Activated B cell treated with CpG ODN at 0.5 μM for 24 hours (primary cell): Measurements from ENCODE around the gene CDK17. TPM values are rescaled to one million over a fixed set of nuclear protein-coding genes. Genes with fewer than 3 reads are reported as not detected.

Experiments
- ATAC-seq: fragments of 200-7000 bp; cut with Tn5 transposase; one replicate; pipeline ENCODE4 v1.10.0; 2021; ENCODE audit warnings: low read depth, mild to moderate bottlenecking, moderate library complexity
- CTCF ChIA-PET: fragments of 350-600 bp; sonication (Branson Sonifier 250); formaldehyde crosslinking; loops from one replicate; lab custom pipeline; 2021; ENCODE audit warnings: antibody characterized with exemption; lab: Charles Lee
- POLR2A ChIA-PET: fragments of 350-600 bp; sonication (Branson Sonifier 250); formaldehyde crosslinking; loops from one replicate; lab custom pipeline; 2021; ENCODE audit warnings: antibody characterized with exemption; lab: Charles Lee
- DNase-seq: peaks from one replicate; pipeline ENCODE4 v3.0.0; 2022
- H3K27ac Mint-ChIP-seq: one replicate; pipeline ENCODE4 v1.8.0; 2020; ENCODE audit warnings: mixed read lengths
- H3K27me3 Mint-ChIP-seq: one replicate; pipeline ENCODE4 v1.8.0; 2021; ENCODE audit warnings: mixed read lengths
- H3K36me3 Mint-ChIP-seq: one replicate; pipeline ENCODE4 v1.8.0; 2021; ENCODE audit warnings: low read depth, mixed read lengths
- H3K4me1 Mint-ChIP-seq: one replicate; pipeline ENCODE4 v1.8.0; 2021; ENCODE audit warnings: mixed read lengths
- H3K4me3 Mint-ChIP-seq: one replicate; pipeline ENCODE4 v1.8.0; 2020; ENCODE audit warnings: mild to moderate bottlenecking, mixed read lengths
- H3K9me3 Mint-ChIP-seq: one replicate; pipeline ENCODE4 v1.8.0; 2020; ENCODE audit warnings: mixed read lengths
- intact Hi-C: fragments of 100-400 bp; cut with micrococcal nuclease; formaldehyde crosslinking; loops from one replicate; pipeline ENCODE4 v1.15.1; 2024
- total RNA-seq: library from RNA; stranded (reverse); gene quantifications from 2 replicates; pipeline ENCODE4 v1.2.3, GENCODE V29; 2022
- TF ChIP-seq, protein P1 (sequence below): fragments of 200-600 bp; IDR thresholded peaks from one replicate; pipeline ENCODE4 v1.8.0; 2022; ENCODE audit warnings: antibody characterized with exemption, mild to moderate bottlenecking

The CDK17 gene
- total RNA-seq, 1 donor from 2014 or later, result 57.3 TPM

DNA sequence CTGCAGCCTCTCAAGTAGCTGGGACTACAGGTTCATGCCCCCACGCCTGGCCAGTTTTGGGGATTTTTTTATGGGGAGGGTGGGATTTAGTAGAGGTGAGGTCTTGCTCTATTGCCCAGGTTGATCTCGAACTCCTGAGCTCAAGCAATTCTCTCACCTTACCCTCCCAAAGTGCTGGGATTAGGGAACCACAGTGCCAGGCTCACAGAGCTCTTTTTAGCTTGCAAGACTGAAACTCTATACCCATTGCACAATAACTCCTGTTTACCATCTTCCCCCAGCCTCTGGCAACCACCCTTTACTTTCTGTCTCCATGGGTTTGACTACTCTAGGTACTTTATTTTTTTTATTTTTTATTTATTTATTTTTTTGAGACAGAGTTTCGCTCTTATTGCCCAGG, 25.7 kb upstream of the CDK17 start:
- Mint-ChIP-seq H3K27me3 (no peaks in the 10 kb centered on the region), H3K27ac (no peak overlapping the region), H3K4me3 (no peak overlapping the region), H3K9me3 (no peaks in the 10 kb centered on the region), H3K4me1 (peaks cover 6% of the 10 kb centered on the region), H3K36me3 (no peaks in the 10 kb centered on the region)
- CTCF ChIA-PET, result no interaction called here
- intact Hi-C loops, result no loop called here
- DNase-seq (no peak), ATAC-seq (no peak)
- TF ChIP-seq, protein P1, sequence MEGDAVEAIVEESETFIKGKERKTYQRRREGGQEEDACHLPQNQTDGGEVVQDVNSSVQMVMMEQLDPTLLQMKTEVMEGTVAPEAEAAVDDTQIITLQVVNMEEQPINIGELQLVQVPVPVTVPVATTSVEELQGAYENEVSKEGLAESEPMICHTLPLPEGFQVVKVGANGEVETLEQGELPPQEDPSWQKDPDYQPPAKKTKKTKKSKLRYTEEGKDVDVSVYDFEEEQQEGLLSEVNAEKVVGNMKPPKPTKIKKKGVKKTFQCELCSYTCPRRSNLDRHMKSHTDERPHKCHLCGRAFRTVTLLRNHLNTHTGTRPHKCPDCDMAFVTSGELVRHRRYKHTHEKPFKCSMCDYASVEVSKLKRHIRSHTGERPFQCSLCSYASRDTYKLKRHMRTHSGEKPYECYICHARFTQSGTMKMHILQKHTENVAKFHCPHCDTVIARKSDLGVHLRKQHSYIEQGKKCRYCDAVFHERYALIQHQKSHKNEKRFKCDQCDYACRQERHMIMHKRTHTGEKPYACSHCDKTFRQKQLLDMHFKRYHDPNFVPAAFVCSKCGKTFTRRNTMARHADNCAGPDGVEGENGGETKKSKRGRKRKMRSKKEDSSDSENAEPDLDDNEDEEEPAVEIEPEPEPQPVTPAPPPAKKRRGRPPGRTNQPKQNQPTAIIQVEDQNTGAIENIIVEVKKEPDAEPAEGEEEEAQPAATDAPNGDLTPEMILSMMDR, result no peak
- POLR2A ChIA-PET, result interaction anchor here (0.6 kb wide), 1 partner anchor 19 kb away, joined by 4 read pairs; no protein-coding TSS in a partner anchor

DNA sequence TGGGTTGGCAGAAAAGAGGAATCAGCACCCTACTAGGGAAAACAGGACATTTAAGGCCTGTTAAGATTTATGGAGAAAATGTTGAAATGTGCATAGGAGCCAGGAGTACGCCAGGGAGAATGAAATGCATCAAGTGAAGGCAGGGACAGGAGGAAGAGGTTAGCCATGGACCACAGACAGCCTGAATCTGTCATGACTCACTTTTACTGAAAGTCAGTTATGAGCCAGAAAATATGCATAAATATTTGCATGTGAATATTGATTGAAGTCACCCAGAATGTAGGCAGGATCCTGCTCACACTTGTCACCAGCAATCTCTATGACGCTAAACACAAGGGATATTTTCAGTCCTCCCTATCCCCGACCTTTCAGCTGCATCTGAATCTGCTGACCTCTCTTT, 25.1 kb upstream of the CDK17 start:
- H3K4me3 Mint-ChIP-seq, result no peak overlapping the region
- ATAC-seq (peak; percentile 56), DNase-seq (no peak)
- ChIA-PET CTCF (no interaction called here), POLR2A (no interaction called here)
- H3K36me3 Mint-ChIP-seq, result no peaks in the 10 kb centered on the region
- H3K9me3 Mint-ChIP-seq, result no peaks in the 10 kb centered on the region
- TF ChIP-seq, protein P1, result no peak
- no peaks in the 10 kb centered on the region for H3K27me3 Mint-ChIP-seq
- intact Hi-C loops, result no loop called here
- peaks cover 12% of the 10 kb centered on the region for H3K4me1 Mint-ChIP-seq
- no peak overlapping the region for H3K27ac Mint-ChIP-seq

DNA sequence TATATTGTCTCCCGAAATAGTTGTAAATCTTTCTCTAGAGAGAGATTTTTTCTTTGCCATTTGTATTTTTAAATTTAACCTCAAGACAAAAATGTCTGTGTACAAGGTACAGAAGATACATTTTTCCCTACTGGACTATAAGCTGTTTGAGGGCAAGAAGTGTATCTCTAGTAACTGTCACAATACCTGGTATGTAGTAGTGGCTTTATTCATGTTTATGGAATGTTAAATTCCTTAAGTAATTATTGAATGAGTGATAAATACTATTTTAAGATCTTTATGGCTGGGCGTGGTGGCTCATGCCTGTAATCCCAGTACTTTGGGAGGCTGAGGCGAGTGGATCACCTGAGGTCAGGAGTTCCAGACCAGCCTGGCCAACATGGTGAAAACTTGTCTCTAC, 24.4 kb upstream of the CDK17 start:
- H3K4me3 Mint-ChIP-seq, result no peak overlapping the region
- POLR2A ChIA-PET, result no interaction called here
- no peaks in the 10 kb centered on the region for H3K27me3 Mint-ChIP-seq
- no peak overlapping the region for H3K27ac Mint-ChIP-seq
- H3K36me3 Mint-ChIP-seq, result no peaks in the 10 kb centered on the region
- intact Hi-C loops, result no loop called here
- DNase-seq (no peak), ATAC-seq (no peak)
- H3K4me1 Mint-ChIP-seq, result peaks cover 19% of the 10 kb centered on the region
- CTCF ChIA-PET, result no interaction called here
- TF ChIP-seq, protein P1, result no peak
- no peaks in the 10 kb centered on the region for H3K9me3 Mint-ChIP-seq

DNA sequence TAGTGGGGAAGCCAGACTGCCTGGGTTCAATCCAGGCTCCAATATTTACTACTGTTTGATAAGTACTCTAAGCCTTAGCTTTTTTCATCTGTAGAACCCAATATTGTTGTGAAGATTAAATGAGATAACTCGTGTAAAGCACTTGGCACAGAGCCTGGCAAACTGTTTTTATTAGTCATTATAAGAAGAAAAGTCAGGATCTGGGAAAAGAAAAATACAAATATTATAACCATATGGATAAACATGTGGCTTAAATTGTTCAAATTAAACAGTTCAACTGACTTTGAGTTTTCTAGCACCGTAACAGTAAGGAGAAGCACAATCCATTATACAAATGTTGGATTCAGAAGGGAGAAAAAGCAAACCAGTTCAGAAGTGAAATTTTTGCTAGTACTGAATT, 22.0 kb upstream of the CDK17 start:
- DNase-seq, result no peak

DNA sequence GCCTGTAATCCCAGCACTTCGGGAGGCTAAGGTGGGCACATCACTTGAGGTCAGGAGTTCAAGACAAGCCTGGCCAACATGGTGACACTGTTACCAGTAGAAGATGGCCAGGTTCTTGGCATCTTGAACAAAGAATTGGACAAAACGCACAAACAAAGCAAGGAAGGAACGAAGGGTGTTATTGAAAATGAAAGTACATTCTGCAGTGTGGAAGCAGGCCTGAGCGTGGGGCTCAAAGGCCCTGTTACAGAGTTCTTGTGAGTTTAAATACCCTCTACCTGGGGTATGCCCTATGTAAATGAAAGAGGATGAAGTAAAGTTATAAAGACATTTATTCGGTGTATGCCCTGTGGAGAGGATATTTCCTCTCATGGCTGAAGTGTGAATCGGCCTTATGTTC, 20.8 kb upstream of the CDK17 start:
- no peak for DNase-seq
- TF ChIP-seq, protein P1, result no peak
- ChIA-PET POLR2A (no interaction called here), CTCF (no interaction called here)
- H3K9me3 Mint-ChIP-seq, result no peaks in the 10 kb centered on the region
- ATAC-seq, result no peak
- intact Hi-C loops, result no loop called here
- no peaks in the 10 kb centered on the region for H3K27me3 Mint-ChIP-seq
- peak overlapping the region; percentile 62 for H3K4me3 Mint-ChIP-seq
- H3K4me1 Mint-ChIP-seq, result peaks cover 25% of the 10 kb centered on the region
- H3K36me3 Mint-ChIP-seq, result no peaks in the 10 kb centered on the region
- peak overlapping the region; percentile 42 for H3K27ac Mint-ChIP-seq

More for the DNA sequence above, 22.0 kb upstream of the CDK17 start:
- Mint-ChIP-seq H3K4me3 (no peak overlapping the region), H3K27me3 (no peaks in the 10 kb centered on the region), H3K36me3 (no peaks in the 10 kb centered on the region), H3K27ac (no peak overlapping the region), H3K4me1 (peaks cover 25% of the 10 kb centered on the region), H3K9me3 (no peaks in the 10 kb centered on the region)
- intact Hi-C loops, result loop anchor here (2.0 kb wide), 1 partner anchor 13 kb away; no protein-coding TSS in a partner anchor
- no peak for ATAC-seq
- POLR2A ChIA-PET, result interaction anchor here (0.7 kb wide), 2 partner anchors 112 to 387 kb away, joined by 3 read pairs; partner anchors contain the start of gene LTA4H
- TF ChIP-seq, protein P1, result no peak
- CTCF ChIA-PET, result interaction anchor here (1.0 kb wide), 1 partner anchor 95 kb away, joined by 3 read pairs; no protein-coding TSS in a partner anchor
